UCSD-AML1 (cell line): Measurements from ENCODE around the gene DOCK10.

Source experiments
- DNase-seq: peaks from one replicate; lab custom pipeline; 2025; ENCODE audit not compliant: unreplicated experiment; lab: John Stamatoyannopoulos, UW

Gene DOCK10

GRCh38 chr2:224885291-224885690, 157.0 kb downstream of the DOCK10 start:
- no peak for DNase-seq

GRCh38 chr2:224884188-224884587, 158.1 kb downstream of the DOCK10 start:
- no peak for DNase-seq

- no peak for DNase-seq
Measured at GRCh38 chr2:224883700-224884099, 158.6 kb downstream of the DOCK10 start.

- no peak for DNase-seq
Measured at GRCh38 chr2:224883172-224883516, 159.1 kb downstream of the DOCK10 start.

- no peak for DNase-seq
Measured at GRCh38 chr2:224882291-224883171, 159.7 kb downstream of the DOCK10 start.

- no peak for DNase-seq
Measured at GRCh38 chr2:224881846-224882245, 160.4 kb downstream of the DOCK10 start.

GRCh38 chr2:224876522-224876921, 165.7 kb downstream of the DOCK10 start:
- no peak for DNase-seq

- no peak for DNase-seq
Measured at GRCh38 chr2:224875841-224876240, 166.4 kb downstream of the DOCK10 start.

- DNase-seq = no peak
Measured at GRCh38 chr2:224875153-224875552, 167.1 kb downstream of the DOCK10 start.

- no peak for DNase-seq
Measured at GRCh38 chr2:224871813-224872212, 170.5 kb downstream of the DOCK10 start.

- DNase-seq = no peak
Measured at GRCh38 chr2:224870341-224870740, 171.9 kb downstream of the DOCK10 start.

- no peak for DNase-seq
Measured at GRCh38 chr2:224869601-224870233, 172.6 kb downstream of the DOCK10 start.

- DNase-seq = no peak
Measured at GRCh38 chr2:224865016-224865415, 177.3 kb downstream of the DOCK10 start.

GRCh38 chr2:224861266-224861665, 181.0 kb downstream of the DOCK10 start:
- no peak for DNase-seq

GRCh38 chr2:224860786-224861185, 181.5 kb downstream of the DOCK10 start:
- DNase-seq = no peak

- no peak for DNase-seq
Measured at GRCh38 chr2:224851811-224852210, 190.5 kb downstream of the DOCK10 start.

GRCh38 chr2:224850081-224850480, 192.2 kb downstream of the DOCK10 start:
- no peak for DNase-seq

- no peak for DNase-seq
Measured at GRCh38 chr2:224849264-224849663, 193.0 kb downstream of the DOCK10 start.

GRCh38 chr2:224847961-224848850, 194.1 kb downstream of the DOCK10 start:
- no peak for DNase-seq

- no peak for DNase-seq
Measured at GRCh38 chr2:224847381-224847780, 194.9 kb downstream of the DOCK10 start.

- DNase-seq = no peak
Measured at GRCh38 chr2:224846686-224847085, 195.6 kb downstream of the DOCK10 start.

- DNase-seq = no peak
Measured at GRCh38 chr2:224846161-224846560, 196.1 kb downstream of the DOCK10 start.
